NCI-H82 (cell line): ENCODE results near the gene NRXN3.

Experiments
- DNase-seq: peaks from one replicate; lab custom pipeline; 2025; lab: John Stamatoyannopoulos, UW

NRXN3 gene

DNA sequence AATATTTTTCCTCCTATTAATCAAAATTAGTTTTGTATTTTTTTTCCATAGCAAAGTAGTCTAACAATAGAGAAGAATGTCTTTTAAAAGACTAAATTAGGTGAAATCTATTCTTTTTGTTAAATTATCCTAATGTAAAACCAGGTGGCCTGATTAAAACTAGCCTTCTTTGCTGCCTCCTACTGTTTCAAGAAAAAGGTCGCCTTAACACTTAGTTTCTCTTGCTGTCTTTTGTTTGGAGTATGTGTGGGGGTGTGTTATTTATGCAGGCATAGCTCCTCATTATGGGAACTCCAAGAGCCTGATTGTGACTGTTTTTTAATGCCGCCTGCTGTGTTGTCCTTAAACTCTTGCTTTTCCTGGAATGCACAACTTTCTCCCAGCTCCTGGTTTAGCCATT, 1185.9 kb downstream of the NRXN3 start:
- no peak for DNase-seq

- no peak for DNase-seq
These were observed 1187.1 kb downstream of the NRXN3 start for GRCh38 chr14:79357307-79357706.

GRCh38 chr14:79363291-79363690, 1193.1 kb downstream of the NRXN3 start:
- no peak for DNase-seq

- DNase-seq = no peak
These were observed 1199.5 kb downstream of the NRXN3 start for GRCh38 chr14:79369359-79370332.

- DNase-seq = no peak
These were observed 1200.8 kb downstream of the NRXN3 start for GRCh38 chr14:79370969-79371368.

- DNase-seq = no peak
These were observed 1203.3 kb downstream of the NRXN3 start for GRCh38 chr14:79373451-79373850.

DNA sequence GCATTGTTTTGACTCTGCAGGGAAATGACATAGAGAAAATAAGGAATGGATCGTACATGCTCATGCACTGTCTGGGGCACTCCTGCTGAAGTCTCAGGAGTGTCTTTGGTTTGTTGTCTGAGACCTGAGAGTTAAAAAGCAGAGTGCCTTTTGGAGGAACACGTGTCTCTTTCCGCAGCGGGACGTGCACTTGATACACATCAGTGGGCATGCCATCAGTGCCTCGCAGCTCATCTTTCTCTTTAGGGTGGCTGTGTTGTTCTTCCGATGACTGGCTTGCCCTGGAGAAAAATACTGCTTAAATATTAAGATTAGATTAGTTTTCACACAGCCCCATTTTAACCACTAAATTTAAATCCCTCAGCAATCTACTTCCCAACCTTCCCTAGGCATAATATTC, 1205.2 kb downstream of the NRXN3 start:
- no peak for DNase-seq

DNA sequence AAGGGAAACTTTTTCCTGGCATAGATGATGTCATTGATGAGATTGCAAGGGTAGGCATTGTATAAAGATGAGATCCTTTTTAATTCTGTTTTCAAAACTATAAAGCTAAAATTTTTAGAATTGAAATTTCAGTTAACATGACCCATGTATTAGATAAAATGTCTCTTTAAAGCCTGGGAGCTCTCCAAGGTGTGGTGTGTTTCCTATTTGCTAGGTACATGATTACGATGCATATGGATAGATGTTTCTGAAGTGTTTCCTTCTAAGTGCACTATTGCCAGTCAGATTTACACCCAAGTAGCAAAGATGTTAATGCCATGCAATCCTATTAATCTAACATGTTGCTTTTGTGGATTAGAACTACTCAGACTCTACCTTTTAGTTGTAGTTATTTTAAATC, 1206.4 kb downstream of the NRXN3 start:
- DNase-seq = peak; percentile 28

DNA sequence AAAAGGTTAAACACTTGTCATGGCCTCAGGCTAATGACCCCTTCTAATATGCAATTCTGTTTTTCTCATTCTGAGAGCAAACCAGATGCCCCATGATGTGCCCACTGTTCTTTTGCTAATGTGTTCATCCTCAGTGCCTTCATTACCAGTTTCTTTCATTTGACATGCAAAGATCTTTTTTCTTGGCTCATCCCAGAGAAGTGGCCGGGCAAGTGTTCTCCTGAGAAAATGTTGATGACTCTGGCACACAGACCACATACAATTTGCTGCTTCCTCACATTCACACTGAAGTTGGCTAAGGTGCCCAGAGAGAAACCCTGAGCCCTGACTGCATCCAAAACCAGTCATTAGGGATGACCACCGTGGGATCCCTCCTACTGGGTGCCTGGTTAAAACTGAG, 1207.8 kb downstream of the NRXN3 start:
- no peak for DNase-seq

DNA sequence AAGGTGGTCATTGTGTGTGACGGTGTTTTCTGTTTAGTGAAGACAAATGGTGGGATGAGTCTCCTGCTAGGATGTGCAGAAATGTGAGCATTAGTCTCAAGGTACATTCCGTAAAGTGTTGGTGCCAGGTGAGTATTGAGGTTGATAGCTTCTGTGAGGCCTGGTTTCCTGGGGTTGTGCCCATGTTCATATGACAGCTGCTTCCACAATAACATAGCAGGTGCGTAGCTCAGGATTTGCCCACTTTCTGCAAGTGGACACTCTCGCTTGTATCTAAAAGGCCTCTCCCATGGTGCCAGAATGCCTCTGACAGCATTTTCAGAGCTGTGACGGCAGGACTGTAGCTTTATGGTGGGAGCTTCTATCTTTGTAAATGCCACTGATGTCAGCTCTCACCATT, 1209.1 kb downstream of the NRXN3 start:
- DNase-seq = no peak

- no peak for DNase-seq
These were observed 1212.9 kb downstream of the NRXN3 start for GRCh38 chr14:79383031-79383430.

DNA sequence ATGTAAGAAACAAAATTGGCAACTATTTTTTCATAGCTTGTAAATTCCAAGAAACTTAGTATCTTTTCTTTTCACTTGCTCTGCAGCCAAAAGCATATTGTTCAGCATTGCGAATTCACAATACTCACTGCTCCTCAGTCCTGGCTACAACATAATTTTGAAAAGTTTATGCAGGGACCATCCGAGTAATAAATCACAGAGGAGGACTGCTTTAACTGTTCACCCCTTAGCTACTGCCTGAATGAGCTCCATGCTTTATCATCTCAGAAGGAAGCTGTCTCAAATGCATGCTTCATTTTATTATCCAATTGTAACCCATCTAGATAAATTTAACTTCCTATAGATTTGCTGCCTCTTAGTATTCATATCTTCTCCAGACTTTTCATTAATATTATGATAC, 1213.3 kb downstream of the NRXN3 start:
- no peak for DNase-seq

DNA sequence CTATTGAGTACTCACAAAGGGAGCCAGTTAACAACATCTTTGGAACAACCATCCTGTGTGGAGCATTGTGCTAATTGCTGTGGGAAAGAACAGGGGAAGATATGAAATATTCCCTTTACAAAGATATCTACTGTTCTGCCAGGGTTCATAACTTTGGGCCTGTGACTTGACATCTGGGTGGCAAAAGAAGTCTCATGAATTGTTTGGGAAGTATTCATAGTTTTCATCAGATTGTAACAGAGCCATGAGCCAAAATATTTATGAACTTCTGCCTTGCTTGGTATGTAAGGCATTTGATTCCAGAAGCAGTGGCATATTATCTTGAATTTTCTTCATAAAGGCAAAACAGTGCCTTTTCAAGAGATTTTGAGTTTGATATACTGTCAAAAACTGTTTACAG, 1224.9 kb downstream of the NRXN3 start:
- no peak for DNase-seq

GRCh38 chr14:79404874-79405511, 1234.8 kb downstream of the NRXN3 start:
- no peak for DNase-seq

DNA sequence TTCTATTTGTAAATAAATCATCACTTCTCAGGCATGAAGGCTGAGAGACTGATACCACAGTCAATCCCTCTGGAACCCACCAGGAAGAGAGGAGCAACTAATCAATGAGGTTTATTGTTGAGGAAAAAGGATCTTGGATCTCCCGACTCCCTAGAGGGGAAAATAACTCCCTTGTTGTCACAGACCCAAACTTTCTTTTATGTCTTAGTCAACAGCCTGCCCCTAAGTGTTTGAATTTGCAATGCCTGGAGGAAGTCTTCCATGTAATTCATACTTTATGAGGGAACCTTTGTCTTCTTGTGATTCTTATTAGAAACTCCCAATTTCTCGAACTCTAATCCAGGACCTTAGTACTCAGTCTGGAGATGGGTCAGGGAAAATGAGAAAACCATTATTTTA, 1235.3 kb downstream of the NRXN3 start:
- DNase-seq = no peak

- no peak for DNase-seq
These were observed 1237.4 kb downstream of the NRXN3 start for GRCh38 chr14:79407572-79407971.

GRCh38 chr14:79408696-79409095, 1238.5 kb downstream of the NRXN3 start:
- DNase-seq = no peak

- no peak for DNase-seq
These were observed 1241.4 kb downstream of the NRXN3 start for GRCh38 chr14:79411403-79412174.

DNA sequence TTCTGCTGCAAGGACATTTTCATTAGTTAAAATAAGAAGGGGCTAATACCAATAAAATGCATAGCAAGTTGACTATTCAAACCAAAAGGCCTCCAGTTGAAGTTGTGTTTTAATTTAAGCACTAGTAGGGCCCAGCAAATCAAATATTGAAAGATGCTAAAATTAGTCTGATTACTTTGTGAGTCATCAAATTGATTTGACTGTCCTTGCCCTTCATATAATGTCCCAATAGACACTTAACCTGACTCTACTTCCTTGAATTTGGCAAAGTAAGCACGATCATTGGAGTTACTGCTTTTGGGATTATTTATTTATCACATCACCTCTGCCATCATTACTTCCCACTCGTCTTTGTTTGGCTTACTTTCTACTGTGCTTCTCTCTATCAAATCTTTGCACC, 1242.6 kb downstream of the NRXN3 start:
- no peak for DNase-seq

GRCh38 chr14:79413734-79414428, 1243.7 kb downstream of the NRXN3 start:
- DNase-seq = peak; percentile 57

DNA sequence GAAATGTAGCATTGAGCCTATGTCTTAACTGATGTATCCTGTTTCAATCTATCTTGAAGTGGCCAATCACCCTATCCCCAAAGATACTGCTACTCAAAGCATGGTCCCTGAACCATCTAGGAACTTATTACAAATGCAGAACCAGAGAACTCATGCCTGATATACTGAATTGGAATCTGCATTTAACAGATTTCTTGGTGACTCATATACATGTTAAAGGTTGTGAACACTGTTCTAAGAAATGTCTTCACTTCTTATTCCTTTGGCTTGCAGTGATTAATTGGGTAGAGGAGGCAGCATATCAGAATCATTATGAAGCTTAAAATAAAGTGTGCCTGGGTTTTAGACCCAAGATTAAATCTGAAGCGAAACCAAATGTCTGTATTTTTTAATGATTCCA, 1245.6 kb downstream of the NRXN3 start:
- no peak for DNase-seq

DNA sequence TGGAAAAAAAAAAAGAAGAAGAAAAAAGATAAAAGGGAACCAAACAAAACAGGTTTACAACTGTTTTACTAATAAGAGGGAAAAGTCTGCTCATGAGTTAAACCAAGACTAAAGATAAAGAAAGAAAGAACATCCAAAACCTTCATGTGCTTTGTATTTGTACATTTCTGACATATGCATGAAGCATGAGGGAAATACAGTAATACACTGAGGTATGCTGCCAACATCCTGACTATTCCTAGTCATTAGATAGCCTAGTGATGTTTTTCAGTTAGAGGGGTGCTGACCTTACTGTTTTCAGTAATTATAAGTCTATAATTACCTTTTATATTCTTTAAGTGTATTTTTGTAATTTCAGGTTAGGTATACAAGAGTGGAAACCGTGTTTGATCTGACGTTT, 1247.8 kb downstream of the NRXN3 start:
- no peak for DNase-seq
